ENCODE results near the gene DOK6. TPM values are rescaled to one million over a fixed set of nuclear protein-coding genes. Genes with fewer than 3 reads are reported as not detected.

The DOK6 gene
- total and polyA plus RNA-seq, 10 of the 15 experiments (the other 5 are each of a cell fraction or from before 2014, with no cell fraction given) = 0.01 to 0.09 (median 0.04) TPM; not detected in 4

GRCh38 chr18:69387186-69387585, 13.5 kb upstream of the DOK6 start:
- Histone ChIP-seq H3K4me3 (no peak overlapping the region), H3K4me1 (ENCODE audit: control insufficient read depth, insufficient read depth, low read length) (no peaks in the 10 kb centered on the region), H3K9me3 (replicated peaks; ENCODE audit: control insufficient read depth, insufficient read depth, low read length) (no peaks in the 10 kb centered on the region), H3K4me2 (ENCODE audit: control insufficient read depth, insufficient read depth) (no peak overlapping the region), H3K27me3 (replicated peaks in 1 of 2; ENCODE audit: control insufficient read depth in 2 of 2, insufficient read depth in 2 of 2, low read length in 1 of 2) (no peaks in the 10 kb centered on the region), H3K79me2 (ENCODE audit: control insufficient read depth, insufficient read depth, low read length) (no peaks in the 10 kb centered on the region), H2AFZ (ENCODE audit: control insufficient read depth, low read depth, low read length) (no peak overlapping the region), H3K36me3 (ENCODE audit: control insufficient read depth in 2 of 2, insufficient read depth in 2 of 2, low read length in 1 of 2) (no peaks in the 10 kb centered on the region), H3K9ac (ENCODE audit: control insufficient read depth, insufficient read depth, low read length) (no peak overlapping the region), H3K27ac (ENCODE audit: control insufficient read depth, insufficient read depth) (no peak overlapping the region), H4K20me1 (ENCODE audit: control insufficient read depth, insufficient read depth) (no peaks in the 10 kb centered on the region)
- DNase-seq (ENCODE audit: low read depth, low spot score) = no peak
- no peak for FAIRE-seq
- TF ChIP-seq USF2 (IDR thresholded peaks at IDR 0.05; ENCODE audit: borderline replicate concordance, low read depth, low read length) (no peak), ZNF24 (IDR thresholded peaks at IDR 0.05) (no peak), BCL3 (IDR thresholded peaks at IDR 0.05; ENCODE audit: borderline replicate concordance, insufficient read depth, low read depth, low read length, poor library complexity, severe bottlenecking) (no peak)
- ChIA-PET SMC1A (ENCODE audit: uncharacterized antibody, unreplicated experiment) (interaction anchor here (1.3 kb wide), 1 partner anchor 12 kb away, joined by 3 read pairs; no protein-coding TSS in a partner anchor), POLR2A (no interaction called here), RAD21 (ENCODE audit: unreplicated experiment) (no interaction called here), CTCF (no interaction called here)
- intact Hi-C loops (cut with micrococcal nuclease; ENCODE audit: unreplicated experiment) (no loop called here), in situ Hi-C loops (cut with MboI) (no loop called here)
- no TSS peak for BruUV-seq (replicated peaks)
- WGBS (ENCODE audit: insufficient coverage, insufficient replicate concordance, low lambda C conversion rate, missing lambda C conversion rate) = 19% methylated on average over 2 of the region's 2 CpGs
- no peak for ATAC-seq

- in situ Hi-C loops (cut with MboI) = no loop called here
- TF ChIP-seq ZNF384 (IDR thresholded peaks at IDR 0.05; ENCODE audit: borderline replicate concordance, low read depth, low read length) (no peak), IRF4 (IDR thresholded peaks at IDR 0.05; ENCODE audit: low read depth, low read length) (no peak), CREM (IDR thresholded peaks at IDR 0.05; ENCODE audit: low read depth) (no peak), BHLHE40 (IDR thresholded peaks at IDR 0.05; ENCODE audit: borderline replicate concordance in 1 of 2, low read depth in 2 of 2, low read length in 1 of 2) (no peak), EZH2 (IDR thresholded peaks at IDR 0.05; ENCODE audit: borderline replicate concordance, control insufficient read depth, low read depth, low read length) (no peak), CBFB (IDR thresholded peaks at IDR 0.05; ENCODE audit: low read depth) (no peak), RFX5 (IDR thresholded peaks at IDR 0.05; ENCODE audit: low read depth, low read length) (no peak), RUNX3 (IDR thresholded peaks at IDR 0.05; ENCODE audit: low read length) (no peak), ATF3 (IDR thresholded peaks at IDR 0.05; ENCODE audit: borderline replicate concordance, extremely low read depth, low read depth, low read length) (no peak), E2F8 (IDR thresholded peaks at IDR 0.05; ENCODE audit: low read depth, partially characterized antibody) (no peak)
Measured at GRCh38 chr18:69388222-69388621, 12.5 kb upstream of the DOK6 start.

More at GRCh38 chr18:69388222-69388621, 12.5 kb upstream of the DOK6 start:
- DNase-seq (ENCODE audit: low read depth, low spot score) (no peak), ATAC-seq (no peak), FAIRE-seq (peak; percentile 44)
- BruUV-seq (replicated peaks) = no TSS peak
- ChIA-PET RAD21 (ENCODE audit: unreplicated experiment) (no interaction called here), SMC1A (ENCODE audit: uncharacterized antibody, unreplicated experiment) (no interaction called here), CTCF (no interaction called here), POLR2A (no interaction called here)
- no peaks in the 10 kb centered on the region for H3K4me1 ChIP-seq (ENCODE audit: control insufficient read depth, insufficient read depth, low read length)
- H3K27me3 ChIP-seq (replicated peaks in 1 of 2; ENCODE audit: control insufficient read depth in 2 of 2, insufficient read depth in 2 of 2, low read length in 1 of 2) = no peaks in the 10 kb centered on the region
- intact Hi-C loops (cut with micrococcal nuclease; ENCODE audit: unreplicated experiment) = no loop called here
- no peak overlapping the region for H2AFZ ChIP-seq (ENCODE audit: control insufficient read depth, low read depth, low read length)
- no peaks in the 10 kb centered on the region for H3K79me2 ChIP-seq (ENCODE audit: control insufficient read depth, insufficient read depth, low read length)
- 0% methylated on average over 1 of the region's 1 CpG for WGBS (ENCODE audit: insufficient coverage, insufficient replicate concordance, low lambda C conversion rate, missing lambda C conversion rate)
- no peak overlapping the region for H3K4me3 ChIP-seq
- no peak overlapping the region for H3K27ac ChIP-seq (ENCODE audit: control insufficient read depth, insufficient read depth)
- no peak overlapping the region for H3K9ac ChIP-seq (ENCODE audit: control insufficient read depth, insufficient read depth, low read length)
- H3K36me3 ChIP-seq (ENCODE audit: control insufficient read depth in 2 of 2, insufficient read depth in 2 of 2, low read length in 1 of 2) = no peaks in the 10 kb centered on the region
- no peak overlapping the region for H3K4me2 ChIP-seq (ENCODE audit: control insufficient read depth, insufficient read depth)
- H3K9me3 ChIP-seq (replicated peaks; ENCODE audit: control insufficient read depth, insufficient read depth, low read length) = no peaks in the 10 kb centered on the region
- no peaks in the 10 kb centered on the region for H4K20me1 ChIP-seq (ENCODE audit: control insufficient read depth, insufficient read depth)
